GM18870 (cell line): ENCODE results near the gene CTSD.

Experiments used
- ATAC-seq: cut with Tn5 transposase; IDR thresholded peaks from one replicate; pipeline ENCODE4 v1.9.1; 2021; ENCODE audit warnings: moderate library complexity; ENCODE audit not compliant: unreplicated experiment

The CTSD gene

GRCh38 chr11:1732418-1733008, 31.2 kb downstream of the CTSD start:
- no peak for ATAC-seq

GRCh38 chr11:1731451-1732059, 32.2 kb downstream of the CTSD start:
- no peak for ATAC-seq

- ATAC-seq: no peak
Observed at GRCh38 chr11:1730059-1730629, 33.6 kb downstream of the CTSD start.

DNA sequence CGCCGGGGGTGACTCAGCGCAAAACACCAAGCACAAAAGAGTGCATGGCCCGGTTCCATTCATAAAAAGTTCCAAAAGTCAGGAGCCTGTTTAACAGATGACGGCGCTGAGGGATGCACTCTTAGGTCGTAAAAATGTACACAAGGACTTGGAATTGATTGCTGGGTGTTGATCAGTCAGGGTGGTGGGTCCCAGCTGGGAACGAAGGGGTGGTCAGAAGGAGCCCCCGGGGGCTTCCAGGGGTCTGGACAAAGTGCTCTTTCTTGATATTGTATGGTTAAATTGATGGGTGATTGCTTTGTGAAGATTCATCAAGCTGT, 34.1 kb downstream of the CTSD start:
- no peak for ATAC-seq

DNA sequence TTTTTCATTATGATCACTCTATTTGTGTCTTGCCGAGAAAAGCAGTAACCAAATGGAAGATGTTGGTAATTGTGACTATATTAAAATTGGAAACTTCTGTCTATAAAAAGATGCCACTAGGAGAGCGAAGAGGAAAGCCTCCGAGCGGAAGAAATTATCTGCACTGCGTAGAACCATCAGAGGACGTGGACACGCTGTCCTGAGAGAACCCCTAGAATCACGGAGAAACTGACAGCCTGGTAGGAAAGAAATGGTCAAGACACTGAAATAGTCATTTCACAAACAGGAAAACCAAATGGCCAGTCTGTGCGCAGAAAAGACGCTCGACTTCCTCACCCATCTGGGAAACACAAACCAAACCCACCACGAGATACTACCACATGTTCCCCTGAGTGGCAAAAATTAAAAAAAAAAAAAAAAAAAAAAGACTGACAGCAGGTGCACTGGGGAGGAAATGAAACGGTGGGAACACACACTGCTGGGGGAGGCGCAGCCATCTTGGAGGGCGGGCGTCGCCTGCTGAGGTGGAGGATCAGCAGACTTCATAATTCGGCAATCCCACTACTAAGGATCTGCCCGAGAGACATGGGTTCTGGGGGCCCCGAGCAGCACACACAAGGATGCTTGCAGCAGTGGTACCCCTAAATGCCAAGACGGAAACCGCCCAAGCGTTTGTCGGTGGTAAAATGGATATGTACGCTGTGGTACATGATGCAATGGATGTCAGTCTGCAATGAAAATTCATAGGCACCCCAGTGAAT, 34.6 kb downstream of the CTSD start:
- no peak for ATAC-seq

GRCh38 chr11:1728301-1728700, 35.4 kb downstream of the CTSD start:
- no peak for ATAC-seq

- no peak for ATAC-seq
Observed at GRCh38 chr11:1727861-1728260, 35.9 kb downstream of the CTSD start.

DNA sequence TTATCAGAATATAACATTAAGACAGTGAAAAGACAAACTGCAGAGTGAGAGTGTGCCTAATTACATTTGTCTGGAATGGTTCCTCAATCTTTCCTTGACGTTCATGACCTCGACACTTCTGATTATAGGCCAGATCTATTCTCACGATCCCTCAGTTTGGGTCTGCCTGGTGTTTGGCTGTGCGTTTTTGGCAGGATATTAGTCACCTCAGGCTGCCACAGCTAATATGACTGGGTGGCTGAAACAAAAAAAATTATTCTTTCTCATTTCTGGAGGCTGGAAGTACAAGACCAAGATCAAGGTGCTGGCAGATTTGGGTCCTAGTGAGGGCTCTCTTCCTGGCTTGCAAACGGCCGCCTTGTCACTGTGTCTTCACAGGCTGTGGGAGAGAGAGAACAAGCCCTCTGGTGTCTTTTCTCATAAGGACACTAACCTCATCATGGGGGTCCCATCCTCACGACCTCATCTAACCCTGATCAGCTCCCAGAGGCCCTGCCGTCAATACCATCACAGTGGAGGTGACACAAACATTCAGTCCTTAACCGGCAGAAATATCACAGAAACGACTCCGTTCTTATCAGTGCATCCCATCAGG, 36.5 kb downstream of the CTSD start:
- no peak for ATAC-seq

DNA sequence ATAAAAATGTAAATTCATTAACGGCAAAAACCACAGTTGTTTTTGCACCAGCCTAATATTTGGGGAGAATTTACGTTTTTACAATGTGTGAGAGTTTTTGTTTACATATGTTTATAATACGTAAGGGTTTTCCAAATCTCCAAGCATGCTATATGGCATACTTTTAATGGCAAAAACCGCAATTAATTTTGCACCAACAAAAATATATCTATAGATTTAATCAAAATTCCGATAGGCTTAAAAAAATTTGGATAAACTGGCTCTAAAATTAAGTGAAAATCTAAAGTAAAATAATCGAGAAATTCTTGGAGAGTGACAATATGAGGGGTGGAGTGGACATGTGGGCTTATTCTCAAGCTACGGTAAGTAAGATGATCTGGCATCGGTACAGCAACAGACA, 43.9 kb downstream of the CTSD start:
- ATAC-seq: no peak

DNA sequence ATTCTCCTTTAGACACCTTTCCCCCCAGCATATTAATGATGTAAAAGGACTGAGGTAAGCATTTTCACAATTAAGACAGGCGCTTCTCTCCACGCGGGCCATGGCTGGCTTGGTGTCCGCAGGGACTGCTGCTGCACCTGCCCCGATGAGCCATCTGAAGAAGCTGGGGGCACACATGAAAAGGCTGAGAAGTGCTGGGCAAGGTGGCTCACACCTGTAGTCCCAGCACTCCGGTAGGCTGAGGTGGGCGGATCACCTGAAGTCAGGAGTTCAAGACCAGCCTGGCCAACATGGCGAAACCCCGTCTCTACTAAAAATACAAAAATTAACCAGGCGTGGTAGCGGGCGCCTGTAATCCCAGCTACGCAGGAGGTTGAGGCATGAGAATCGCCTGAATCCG, 45.4 kb downstream of the CTSD start:
- no peak for ATAC-seq

- no peak for ATAC-seq
Observed at GRCh38 chr11:1717745-1718144, 46.0 kb downstream of the CTSD start.

GRCh38 chr11:1714908-1715885, 48.5 kb downstream of the CTSD start:
- no peak for ATAC-seq

DNA sequence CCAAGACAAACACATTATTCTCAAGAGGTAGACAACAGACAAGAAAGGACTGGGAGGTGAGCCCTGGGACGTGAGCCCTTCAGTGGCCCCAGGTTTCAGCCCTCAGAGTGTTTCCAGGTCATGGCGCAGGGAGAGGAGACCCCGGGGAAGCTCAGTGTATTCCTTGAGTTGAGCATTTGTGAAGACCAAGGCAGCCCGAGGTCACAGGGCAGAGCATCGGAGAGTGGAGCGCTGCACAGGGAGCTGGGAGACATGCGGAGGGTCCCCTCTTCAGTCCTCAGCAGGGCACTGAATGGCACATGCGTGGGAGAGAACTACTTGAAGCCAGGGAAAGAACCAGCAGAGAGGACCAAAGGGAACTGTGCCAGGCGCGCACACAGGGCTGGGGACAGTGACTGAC, 55.0 kb downstream of the CTSD start:
- no peak for ATAC-seq

GRCh38 chr11:1707751-1708150, 56.0 kb downstream of the CTSD start:
- ATAC-seq: no peak

- ATAC-seq: no peak
Observed at GRCh38 chr11:1706634-1707400, 56.9 kb downstream of the CTSD start.

DNA sequence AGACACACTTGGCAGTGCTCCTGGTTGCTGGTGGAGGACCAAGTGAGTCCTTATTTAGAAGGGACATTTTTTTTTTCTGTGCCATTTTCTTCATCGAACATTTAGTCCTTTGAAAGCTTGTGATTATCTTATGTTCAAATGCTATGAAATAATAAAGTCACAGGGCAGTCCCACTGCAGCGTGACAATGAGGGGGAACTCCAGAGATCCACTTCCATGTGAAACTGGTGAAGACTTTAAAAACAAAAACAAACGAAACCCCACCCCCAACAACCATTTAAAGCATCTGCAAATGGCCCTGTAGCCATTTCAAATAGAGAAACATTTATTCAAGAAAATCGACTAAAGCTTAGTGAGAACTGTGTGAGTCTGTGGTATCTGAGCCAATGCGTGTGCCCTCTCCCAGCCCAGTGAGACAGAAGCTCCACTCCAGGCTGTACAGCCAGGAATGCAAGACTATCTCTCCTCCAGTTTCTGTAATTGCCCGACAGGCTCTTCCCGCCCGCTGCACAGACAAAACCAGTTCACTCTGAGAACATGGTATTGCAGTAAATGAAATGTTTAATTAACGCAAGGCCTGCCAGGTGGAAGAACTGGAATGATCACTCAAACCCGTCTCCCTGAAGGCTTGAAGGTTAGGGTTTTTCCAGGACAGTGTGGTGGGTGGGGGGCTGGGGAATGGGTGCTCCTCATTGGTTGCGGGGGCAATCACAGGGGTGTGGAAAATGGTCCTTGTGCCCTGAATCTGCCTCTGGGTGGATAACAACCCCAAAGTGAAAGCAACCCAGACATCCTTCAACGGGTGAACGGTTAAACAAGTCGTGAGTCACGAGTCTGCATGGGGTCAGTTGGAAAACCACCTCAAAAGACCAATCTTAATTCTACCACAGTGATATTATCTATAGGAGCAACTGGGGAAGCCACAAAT, 58.3 kb downstream of the CTSD start:
- no peak for ATAC-seq

DNA sequence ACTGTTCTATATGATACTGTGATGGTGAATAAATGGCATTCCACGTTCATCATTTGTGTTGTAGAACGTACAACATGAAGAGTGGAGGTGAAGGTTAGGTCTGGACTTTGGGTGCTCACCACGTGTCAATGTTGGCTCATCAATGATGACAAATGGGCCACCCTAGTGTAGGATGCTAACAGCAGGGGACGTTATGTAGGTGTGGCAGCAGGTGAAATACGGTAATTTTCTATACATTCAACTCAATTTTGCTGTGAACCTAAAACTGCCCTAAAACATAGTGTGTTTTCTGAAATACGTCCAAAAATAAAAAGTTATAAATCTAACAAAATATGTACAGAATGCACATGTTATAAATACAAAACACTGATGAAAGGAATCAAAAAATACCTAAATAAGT, 60.6 kb downstream of the CTSD start:
- no peak for ATAC-seq
